H1 (cell line): ENCODE measurements around the gene CBR4. TPM values are rescaled to one million over a fixed set of nuclear protein-coding genes. Genes with fewer than 3 reads are reported as not detected.

Source experiments
- CTCF ChIA-PET: fragments of 300-600 bp; sonication (Branson Sonifier 250); formaldehyde crosslinking; loops from one replicate; lab custom pipeline; 2021; ENCODE audit not compliant: partially characterized antibody; lab: Charles Lee
- POLR2A ChIA-PET: fragments of 300-600 bp; sonication (Branson Sonifier 250); formaldehyde crosslinking; loops from one replicate; lab custom pipeline; 2021; ENCODE audit warnings: inconsistent platforms; ENCODE audit not compliant: partially characterized antibody; lab: Charles Lee
- DNase-seq, 2 experiments: peaks; one replicate each; pipeline versions ENCODE4 v3.0.0 to v3.0.0-alpha.2; 2010 to 2022; ENCODE audit warnings: low spot score in 2 of 2, low read depth in 1 of 2, mixed read lengths in 1 of 2
- FAIRE-seq: peaks from 2 replicates; lab custom pipeline; 2011; peaks lifted over from hg19 to GRCh38; lab: Jason Lieb, UNC
- H2AFZ ChIP-seq: 2 replicates; pipeline ENCODE4 v1.8.1; 2012; ENCODE audit warnings: low read length, inconsistent platforms
- H2AK5ac ChIP-seq: 2 replicates; pipeline ENCODE4 v1.6.1; 2013; ENCODE audit warnings: low read depth, low read length
- H2BK120ac ChIP-seq: replicated peaks from 2 replicates; pipeline ENCODE3; 2013; ENCODE audit warnings: low read depth, low read length, inconsistent platforms
- H2BK12ac ChIP-seq: 2 replicates; pipeline ENCODE4 v1.6.1; 2013; ENCODE audit warnings: low read depth, low read length
- H2BK15ac ChIP-seq: 2 replicates; pipeline ENCODE4 v1.6.1; 2013; ENCODE audit warnings: low read length
- H2BK20ac ChIP-seq: 2 replicates; pipeline ENCODE4 v1.6.1; 2013; ENCODE audit warnings: low read length
- H2BK5ac ChIP-seq: 2 replicates; pipeline ENCODE4 v1.6.1; 2013; ENCODE audit warnings: low read depth, low read length
- H3K14ac ChIP-seq: 2 replicates; pipeline ENCODE4 v1.6.1; 2013; ENCODE audit warnings: inconsistent platforms; ENCODE audit not compliant: insufficient read length
- H3K18ac ChIP-seq: 2 replicates; pipeline ENCODE4 v1.6.1; 2013; ENCODE audit warnings: low read length; ENCODE audit errors: extremely low read depth
- H3K23ac ChIP-seq: 2 replicates; pipeline ENCODE4 v1.6.1; 2013; ENCODE audit warnings: inconsistent platforms; ENCODE audit not compliant: insufficient read length
- H3K23me2 ChIP-seq: 2 replicates; pipeline ENCODE4 v1.6.1; 2013; ENCODE audit warnings: low read depth, low read length
- H3K27ac ChIP-seq: 2 replicates; pipeline ENCODE4 v1.6.1; 2011; ENCODE audit warnings: low read depth, low read length, inconsistent platforms
- H3K27me3 ChIP-seq, 4 experiments: replicated peaks in 1 of 4; 1 replicate in 1 of 4; 2 replicates in 3 of 4; pipeline versions ENCODE4 v1.6.1 to v1.8.1; 2011 to 2013; ENCODE audit warnings: low read length in 3 of 4, mild to moderate bottlenecking in 3 of 4, inconsistent platforms in 2 of 4, mixed read lengths in 2 of 4, moderate library complexity in 1 of 4; ENCODE audit not compliant: control insufficient read depth in 3 of 4, insufficient read depth in 3 of 4; ENCODE audit errors: extremely low read depth in 1 of 4
- H3K36me3 ChIP-seq, 4 experiments: 2 replicates each; pipeline versions ENCODE4 v1.6.1 to v1.8.1; 2011 to 2013; ENCODE audit warnings: mild to moderate bottlenecking in 4 of 4, low read length in 3 of 4, moderate library complexity in 2 of 4, control low read depth in 1 of 4, inconsistent platforms in 1 of 4; ENCODE audit not compliant: insufficient read depth in 4 of 4, control insufficient read depth in 2 of 4
- H3K4ac ChIP-seq: replicated peaks from 2 replicates; pipeline ENCODE3; 2013; ENCODE audit warnings: low read length, low read depth, mixed read lengths, inconsistent platforms; ENCODE audit not compliant: insufficient read length
- H3K4me1 ChIP-seq, 4 experiments: replicated peaks in 1 of 4; 1 replicate in 1 of 4; 2 replicates in 3 of 4; pipeline versions ENCODE4 v1.6.1 to v1.8.1; 2011 to 2013; ENCODE audit warnings: low read length in 3 of 4, inconsistent platforms in 2 of 4, mixed read lengths in 1 of 4; ENCODE audit not compliant: insufficient read depth in 4 of 4, control insufficient read depth in 3 of 4
- H3K4me2 ChIP-seq, 2 experiments: 2 replicates each; pipeline versions ENCODE4 v1.6.1 to v1.8.1; 2011 to 2013; ENCODE audit warnings: low read depth in 2 of 2, low read length in 2 of 2, control low read depth in 1 of 2, inconsistent platforms in 1 of 2, mild to moderate bottlenecking in 1 of 2; ENCODE audit not compliant: insufficient read depth in 1 of 2
- H3K4me3 ChIP-seq, 4 experiments: fragments of 200-600, 300-600 bp in 1 of 4; sonication (generic), shearing (Covaris generic), sonication (Bioruptor Twin) in 1 of 4; 2 replicates each; pipeline versions ENCODE4 v1.5.1 to v1.8.1; 2011 to 2016; ENCODE audit warnings: low read length in 4 of 4, low read depth in 3 of 4, control low read depth in 2 of 4, inconsistent platforms in 2 of 4, mild to moderate bottlenecking in 2 of 4, mixed read lengths in 1 of 4, moderate library complexity in 1 of 4; ENCODE audit not compliant: insufficient read depth in 2 of 4; ENCODE audit errors: extremely low read depth in 1 of 4
- H3K56ac ChIP-seq: replicated peaks from 2 replicates; pipeline ENCODE3; 2013; ENCODE audit warnings: low read depth, mild to moderate bottlenecking, mixed read lengths, low read length, inconsistent platforms; ENCODE audit not compliant: insufficient read length
- H3K79me1 ChIP-seq: 2 replicates; pipeline ENCODE4 v1.6.1; 2013; ENCODE audit warnings: low read depth, low read length, control low read depth
- H3K79me2 ChIP-seq, 2 experiments: 2 replicates each; pipeline versions ENCODE4 v1.6.1 to v1.8.1; 2012 to 2013; ENCODE audit warnings: low read length in 2 of 2, mild to moderate bottlenecking in 2 of 2, inconsistent platforms in 1 of 2; ENCODE audit not compliant: insufficient read depth in 2 of 2, control insufficient read depth in 1 of 2
- H3K9ac ChIP-seq, 4 experiments: replicated peaks in 1 of 4; 1 replicate in 1 of 4; 2 replicates in 3 of 4; pipeline versions ENCODE4 v1.6.1 to v1.8.1; 2011 to 2013; ENCODE audit warnings: low read depth in 3 of 4, low read length in 3 of 4, control low read depth in 2 of 4, mild to moderate bottlenecking in 2 of 4, moderate library complexity in 2 of 4, inconsistent platforms in 1 of 4; ENCODE audit errors: extremely low read depth in 1 of 4
- H3K9me3 ChIP-seq, 2 experiments: 2 replicates each; pipeline versions ENCODE4 v1.6.1 to v1.8.1; 2012 to 2013; ENCODE audit warnings: mild to moderate bottlenecking in 2 of 2, moderate library complexity in 2 of 2, control low read depth in 1 of 2, inconsistent platforms in 1 of 2, low read depth in 1 of 2, low read length in 1 of 2, mixed read lengths in 1 of 2; ENCODE audit not compliant: insufficient read depth in 2 of 2
- H4K20me1 ChIP-seq, 2 experiments: replicated peaks in 1 of 2; 2 replicates each; pipeline versions ENCODE3 to v1.8.1; 2011 to 2013; ENCODE audit warnings: inconsistent platforms in 2 of 2, low read length in 2 of 2, mild to moderate bottlenecking in 1 of 2; ENCODE audit not compliant: insufficient read depth in 2 of 2, control insufficient read depth in 1 of 2
- H4K5ac ChIP-seq: 2 replicates; pipeline ENCODE4 v1.6.1; 2013; ENCODE audit warnings: low read length, low read depth, mixed read lengths, inconsistent platforms; ENCODE audit not compliant: insufficient read length
- H4K8ac ChIP-seq: 2 replicates; pipeline ENCODE4 v1.8.0; 2013; ENCODE audit warnings: mild to moderate bottlenecking, moderate library complexity, low read length, inconsistent platforms; ENCODE audit not compliant: insufficient read depth; ENCODE audit errors: extremely low read depth
- H4K91ac ChIP-seq: replicated peaks from 2 replicates; pipeline ENCODE3; 2013; ENCODE audit warnings: low read length, mixed read lengths, inconsistent platforms; ENCODE audit not compliant: insufficient read length
- E2F6 ChIP-seq: IDR thresholded peaks from 2 replicates; pipeline ENCODE4 v1.6.1; 2012; ENCODE audit warnings: inconsistent platforms
- EZH2 ChIP-seq: fragments of 200-600 bp; sonication (generic); IDR thresholded peaks from 2 replicates; pipeline ENCODE4 v1.7.1; 2012; ENCODE audit warnings: low read depth, mild to moderate bottlenecking, moderate library complexity, low read length, inconsistent platforms; ENCODE audit not compliant: severe bottlenecking
- JUN ChIP-seq: IDR thresholded peaks from 2 replicates; pipeline ENCODE4 v1.6.1; 2011; ENCODE audit warnings: low read depth, mild to moderate bottlenecking, improper control_type of control experiment, low read length
- KDM1A ChIP-seq: fragments of 200-600, 300-600 bp; sonication (generic); IDR thresholded peaks from 2 replicates; pipeline ENCODE4 v1.7.1; 2016; ENCODE audit warnings: mild to moderate bottlenecking, low read length, borderline replicate concordance
- KDM5A ChIP-seq: fragments of 200-600 bp; IDR thresholded peaks from 2 replicates; pipeline ENCODE4 v1.7.1; 2012; ENCODE audit warnings: mild to moderate bottlenecking, low read length, inconsistent platforms, mixed read lengths
- NRF1 ChIP-seq: IDR thresholded peaks from 2 replicates; pipeline ENCODE4 v1.6.1; 2011; ENCODE audit warnings: mild to moderate bottlenecking, low read depth, low read length, improper control_type of control experiment
- POU5F1 ChIP-seq: IDR thresholded peaks from 2 replicates; pipeline ENCODE4 v1.6.1; 2011; ENCODE audit warnings: low read depth, mild to moderate bottlenecking, low read length, moderate library complexity
- RAD21 ChIP-seq, 2 experiments: IDR thresholded peaks in 1 of 2; conservative IDR thresholded peaks in 1 of 2; 2 replicates each; pipeline ENCODE4 v1.6.1; 2011; ENCODE audit warnings: low read depth in 2 of 2, low read length in 2 of 2, improper control_type of control experiment in 1 of 2, inconsistent platforms in 1 of 2, mild to moderate bottlenecking in 1 of 2, moderate library complexity in 1 of 2
- RXRA ChIP-seq: IDR thresholded peaks from 2 replicates; pipeline ENCODE4 v1.6.1; 2011; ENCODE audit warnings: low read depth, mild to moderate bottlenecking, low read length, moderate library complexity; ENCODE audit not compliant: insufficient read depth
- TAF1 ChIP-seq: IDR thresholded peaks from 2 replicates; pipeline ENCODE4 v1.6.1; 2011; ENCODE audit warnings: mild to moderate bottlenecking, low read depth, low read length
- TCF12 ChIP-seq: IDR thresholded peaks from 2 replicates; pipeline ENCODE4 v1.6.1; 2011; ENCODE audit warnings: low read depth, mild to moderate bottlenecking, low read length
- WGBS, 2 experiments: shearing (Covaris generic) in 1 of 2; methylation state at CpG; one replicate each; pipeline versions ENCODE4 v1.1.6 to v1.1.7; 2013 to 2015; ENCODE audit warnings: low lambda C conversion rate in 2 of 2, mixed read lengths in 2 of 2, inconsistent platforms in 1 of 2, low coverage in 1 of 2, missing lambda C conversion rate in 1 of 2; ENCODE audit not compliant: insufficient replicate concordance in 2 of 2, insufficient coverage in 1 of 2, insufficient read length in 1 of 2; ENCODE audit errors: extremely low coverage in 1 of 2, missing lambda C conversion rate in 1 of 2; 5-methylcytosine and 5-hydroxymethylcytosine counted together
- polyA plus RNA-seq, 7 experiments: library from polyadenylated mRNA; depleted of rRNA in 3 of 7; stranded (reverse) in 5 of 7; unstranded in 2 of 7; fragments of >200 nt in 5 of 7; fragments of 200-250 nt in 2 of 7; gene quantifications; 1 replicate in 5 of 7; 2 replicates in 1 of 7; 4 replicates in 1 of 7; pipeline versions ENCODE4 v1.2.1 to v1.2.3, GENCODE V29; 2011 to 2013; ENCODE audit warnings: missing spikeins in 2 of 7, mixed read lengths in 2 of 7
- total RNA-seq: library from RNA; stranded (reverse); fragmentation: NEBNext Ultra II Directional; extraction: Animal tissue kit (Norgen Biotek cat#: 25700); gene quantifications from 2 replicates; pipeline ENCODE4 v1.2.1, GENCODE V29; 2021

CBR4 gene
- total and polyA plus RNA-seq, 2 of the 8 experiments (the other 6 are each of a cell fraction or from before 2014, with no cell fraction given), result 8.6 to 29.5 TPM

- 0 out of 4 replicates have a peak, but pooled peaks cover 0 to 4% of the 10 kb centered on the region in 2 experiments for H3K79me2 ChIP-seq
- no peak overlapping the region for H2AK5ac ChIP-seq
- H3K4me1 ChIP-seq, result no peaks in the 10 kb centered on the region
- H4K20me1 ChIP-seq, result no peaks in the 10 kb centered on the region
- WGBS, 2 experiments, result 100% methylated on average over 1 of the region's 1 CpG; no CpG with 5 or more reads in 1 of the 2 experiments
- H2BK5ac ChIP-seq, result no peak overlapping the region
- H4K5ac ChIP-seq, result no peak overlapping the region
- no peak overlapping the region for H3K56ac ChIP-seq
- H2BK12ac ChIP-seq, result no peak overlapping the region
- H3K14ac ChIP-seq, result no peak overlapping the region
- H3K79me1 ChIP-seq, result no peaks in the 10 kb centered on the region
- no peak for DNase-seq
- H3K27me3 ChIP-seq, result no peaks in the 10 kb centered on the region
- H4K8ac ChIP-seq, result no peak overlapping the region
- peaks cover 9 to 18% of the 10 kb centered on the region in 2 experiments; a peak in 3 of 4 replicates for H3K9me3 ChIP-seq
- H2BK20ac ChIP-seq, result no peak overlapping the region
- CTCF ChIA-PET, result interaction anchor here (1.6 to 2.3 kb wide), 2 partner anchors 35 to 55 kb away, joined by 5 to 14 read pairs; no protein-coding TSS in a partner anchor
- no peak overlapping the region for H2AFZ ChIP-seq
- FAIRE-seq, result no peak
- no peak overlapping the region for H4K91ac ChIP-seq
- H3K27ac ChIP-seq, result no peak overlapping the region
- no peak overlapping the region; the same call in 1 of the 2 replicates for H3K18ac ChIP-seq
- H2BK120ac ChIP-seq, result no peak overlapping the region
- H3K36me3 ChIP-seq, result peaks cover 0 to 42% (median 17%) of the 10 kb centered on the region in 4 experiments; a peak in 5 of 8 replicates
- H3K9ac ChIP-seq, result no peak overlapping the region
- no peak overlapping the region for H3K23ac ChIP-seq
- POLR2A ChIA-PET, result no interaction called here
- H3K4ac ChIP-seq, result no peak overlapping the region
- H3K4me2 ChIP-seq, result no peak overlapping the region
- no peaks in the 10 kb centered on the region for H3K23me2 ChIP-seq
- H2BK15ac ChIP-seq, result no peak overlapping the region
- no peak overlapping the region for H3K4me3 ChIP-seq
- TF ChIP-seq KDM1A (no peak), POU5F1 (no peak), TAF1 (no peak), JUN (no peak), EZH2 (no peak), KDM5A (no peak), TCF12 (no peak), RXRA (no peak), E2F6 (no peak), RAD21 (IDR thresholded peaks at IDR 0.05 in 1 of 2, conservative IDR thresholded peaks at IDR 0.05 in 1 of 2; ENCODE audit: low read depth in 2 of 2, low read length in 2 of 2) (no peak), NRF1 (no peak)
Observed at GRCh38 chr4:168978001-168978700, 31.9 kb downstream of the CBR4 start.
